Stomach smooth muscle (tissue), 2 donors: ENCODE results near the gene KNL1.
"Not testable (repeated sequence)": the region's sequence is repeated elsewhere in the genome, so short reads cannot be mapped to it uniquely, and the experiment has no call there.

ENCODE experiments used
- H3K27ac ChIP-seq: one replicate; pipeline ENCODE4 v1.7.0; 2013; ENCODE audit warnings: mild to moderate bottlenecking, low read length, inconsistent platforms
- H3K27me3 ChIP-seq, 2 donors: one replicate each; pipeline ENCODE4 v1.7.0; 2013; ENCODE audit warnings: low read length in 2 of 2; ENCODE audit not compliant: insufficient read depth in 2 of 2, control insufficient read depth in 1 of 2
- H3K36me3 ChIP-seq, 2 donors: one replicate each; pipeline ENCODE4 v1.7.0; 2013; ENCODE audit warnings: low read length in 2 of 2; ENCODE audit not compliant: control insufficient read depth in 2 of 2, insufficient read depth in 2 of 2
- H3K4me1 ChIP-seq: one replicate; pipeline ENCODE4 v1.7.0; 2013; ENCODE audit warnings: low read length; ENCODE audit not compliant: control insufficient read depth, insufficient read depth
- H3K4me3 ChIP-seq, 2 donors: one replicate each; pipeline ENCODE4 v1.7.0; 2013; ENCODE audit warnings: low read length in 2 of 2
- H3K9ac ChIP-seq, 2 donors: one replicate each; pipeline ENCODE4 v1.7.0; 2013; ENCODE audit warnings: low read length in 2 of 2, mild to moderate bottlenecking in 1 of 2
- H3K9me3 ChIP-seq, 2 donors: one replicate each; pipeline ENCODE4 v1.7.0; 2013; ENCODE audit warnings: low read length in 2 of 2; ENCODE audit not compliant: control insufficient read depth in 2 of 2
- donor health status: healthy.
- donor health status: Pancreatic carcinoma.

KNL1 gene

DNA sequence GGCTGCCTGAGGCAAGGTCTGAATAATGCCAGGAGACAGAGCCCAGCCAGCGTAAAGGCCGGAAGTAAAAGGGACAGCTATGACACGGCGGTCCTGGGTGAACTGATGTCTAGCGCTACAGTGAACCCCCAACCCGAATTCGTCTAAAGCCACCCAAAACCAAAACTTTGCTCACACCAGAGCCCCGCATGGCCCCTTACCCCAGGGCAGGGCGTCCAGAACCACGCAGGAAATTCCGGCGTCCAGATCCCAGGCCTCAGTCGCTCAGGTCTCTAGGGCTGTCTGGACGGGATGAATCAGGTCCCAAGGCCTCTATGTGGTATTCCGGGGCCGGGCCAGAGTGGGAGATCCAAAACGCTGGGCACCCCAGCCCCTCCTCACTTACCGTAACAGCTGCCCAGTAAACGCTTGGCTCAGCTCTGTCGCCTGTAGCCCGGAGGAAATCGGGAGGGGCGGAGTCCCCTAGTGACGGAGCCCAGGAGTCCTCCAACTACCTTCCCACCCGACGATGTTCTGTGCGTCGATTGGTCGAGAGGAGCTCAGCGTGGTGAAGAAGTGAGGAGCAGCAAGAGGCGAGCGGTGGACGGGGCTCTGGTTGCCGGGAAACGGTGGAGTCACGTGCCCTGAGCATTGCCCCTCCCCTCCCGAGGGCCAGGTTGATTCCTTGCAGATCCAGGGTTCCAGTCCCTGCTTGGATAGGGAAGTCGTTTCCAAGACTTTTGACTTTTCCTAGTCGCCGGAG is 29.3 kb upstream of the KNL1 start, which contains the start of gene CCDC32:
Gene CCDC32, minus strand, starts transcription at position 452 of the 742 bp plus-strand sequence. CDS start 2,027 bp downstream, outside the sequence.
- peaks cover 23% of the 10 kb centered on the region for H3K4me1 ChIP-seq
- H3K9me3 ChIP-seq: no peaks in the 10 kb centered on the region
- peaks cover 0 to 3% of the 10 kb centered on the region in 2 donors for H3K36me3 ChIP-seq
- H3K27me3 ChIP-seq: no peaks in the 10 kb centered on the region
- peak within 1 kb of the TSS; percentile 93 for H3K27ac ChIP-seq
- peak within 1 kb of the TSS; percentile 68 to 94 for H3K4me3 ChIP-seq
- peak within 1 kb of the TSS; percentile 82 to 98 for H3K9ac ChIP-seq

GRCh38 chr15:40565333-40566238 is 28.5 kb upstream of the KNL1 start:
- Histone ChIP-seq H3K27me3 (no peaks in the 10 kb centered on the region), H3K4me3 (peak overlapping the region; percentile 68 to 94), H3K4me1 (peaks cover 32% of the 10 kb centered on the region), H3K27ac (peak overlapping the region; percentile 93), H3K9me3 (no peaks in the 10 kb centered on the region), H3K9ac (peak overlapping the region; percentile 39 to 68), H3K36me3 (peaks cover 0 to 3% of the 10 kb centered on the region in 2 donors)

DNA sequence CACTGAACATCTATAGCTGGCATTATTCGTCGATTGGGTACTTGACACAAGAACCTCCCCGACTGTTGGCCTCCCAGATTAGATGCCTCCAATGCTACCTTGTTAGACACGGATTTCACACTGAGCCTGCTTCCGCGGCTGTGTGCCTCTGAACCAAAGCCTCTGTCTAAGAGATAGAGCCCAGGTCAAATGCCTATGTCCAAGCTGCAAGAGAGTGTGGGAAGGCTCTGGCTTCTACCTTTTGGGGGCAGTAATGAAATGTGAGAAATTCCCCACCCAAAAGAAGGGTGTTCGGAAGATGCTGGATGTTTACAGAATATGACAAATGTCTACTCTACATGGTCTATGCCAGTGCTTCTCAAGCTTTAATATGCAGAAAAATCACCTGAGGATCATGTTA is 26.9 kb upstream of the KNL1 start:
- H3K9ac ChIP-seq: no peak overlapping the region

DNA sequence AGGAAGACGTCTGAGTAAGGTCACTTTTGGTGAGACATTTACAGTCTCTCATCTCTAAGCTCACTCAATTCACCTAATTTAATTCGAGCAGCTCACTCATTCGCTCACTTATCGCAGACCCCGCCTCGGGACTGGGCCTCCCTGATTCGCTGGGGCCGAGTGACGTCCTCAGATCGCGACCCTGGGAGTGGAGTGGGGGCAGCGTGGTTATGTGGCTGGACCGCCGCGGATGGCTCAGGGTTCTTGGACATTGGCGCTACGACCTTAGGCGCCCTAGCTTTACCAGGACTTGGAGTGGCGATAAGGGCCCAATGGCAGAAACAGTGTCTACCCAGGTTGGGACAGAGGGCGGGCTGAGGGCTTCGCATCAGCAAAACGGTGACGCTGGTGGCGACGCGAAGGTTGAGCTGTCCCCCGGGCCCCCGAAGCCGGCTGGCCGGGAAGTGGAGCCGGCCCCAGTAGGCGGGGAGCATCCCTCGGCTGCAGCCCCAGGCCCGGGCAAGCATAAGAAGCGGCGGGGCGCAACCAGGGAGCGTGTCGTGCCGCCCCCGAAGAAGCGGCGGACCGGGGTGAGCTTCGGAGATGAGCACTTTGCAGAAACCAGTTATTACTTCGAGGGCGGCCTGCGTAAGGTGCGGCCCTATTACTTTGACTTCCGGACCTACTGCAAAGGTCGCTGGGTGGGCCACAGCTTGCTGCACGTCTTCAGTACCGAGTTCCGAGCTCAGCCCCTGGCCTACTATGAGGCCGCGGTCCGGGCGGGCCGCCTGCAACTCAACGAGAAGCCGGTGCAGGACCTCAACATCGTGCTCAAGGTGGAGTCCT is 24.7 kb upstream of the KNL1 start, which contains the start of gene RPUSD2:
Gene RPUSD2, plus strand, starts transcription at position 171 of the 825 bp plus-strand sequence. Its CDS starts 39 bp downstream, at position 210.
- H3K27ac ChIP-seq: peak within 1 kb of the TSS; percentile 82
- H3K36me3 ChIP-seq: peaks cover 10 to 13% of the 10 kb centered on the region in 2 donors
- no peaks in the 10 kb centered on the region for H3K9me3 ChIP-seq
- peak within 1 kb of the TSS; percentile 78 to 83 for H3K9ac ChIP-seq
- no peaks in the 10 kb centered on the region for H3K27me3 ChIP-seq
- peak within 1 kb of the TSS; percentile 95 to 96 for H3K4me3 ChIP-seq
- peaks cover 23% of the 10 kb centered on the region for H3K4me1 ChIP-seq

More for the DNA sequence above, 26.9 kb upstream of the KNL1 start:
- H3K36me3 ChIP-seq: peaks cover 3 to 5% of the 10 kb centered on the region in 2 donors
- no peaks in the 10 kb centered on the region for H3K27me3 ChIP-seq
- no peak overlapping the region for H3K4me3 ChIP-seq
- H3K9me3 ChIP-seq: no peaks in the 10 kb centered on the region
- peaks cover 31% of the 10 kb centered on the region for H3K4me1 ChIP-seq
- H3K27ac ChIP-seq: no peak overlapping the region

DNA sequence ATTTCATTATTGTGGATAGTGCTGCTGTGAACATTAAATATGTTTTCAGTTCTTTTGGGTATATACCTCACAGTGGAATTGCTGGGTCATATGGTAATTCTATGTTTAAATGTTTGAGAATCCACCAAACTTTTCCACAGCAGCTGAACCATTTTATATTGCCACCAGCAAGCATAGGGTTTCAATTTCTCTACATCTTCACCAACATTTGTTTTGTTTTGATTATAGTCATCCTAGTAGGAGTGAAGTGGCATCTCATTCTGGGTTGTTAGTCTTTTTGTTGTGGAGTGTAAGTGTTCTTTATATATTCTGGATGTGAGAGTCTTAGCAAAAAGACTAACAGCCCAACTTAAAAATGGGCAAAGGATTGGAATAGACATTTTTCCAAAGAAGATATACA is 18.9 kb upstream of the KNL1 start:
- no peak overlapping the region for H3K27ac ChIP-seq
- no peak overlapping the region for H3K4me3 ChIP-seq
- no peaks in the 10 kb centered on the region for H3K27me3 ChIP-seq
- H3K9ac ChIP-seq: no peak overlapping the region
- no peaks in the 10 kb centered on the region for H3K9me3 ChIP-seq
- H3K36me3 ChIP-seq: peaks cover 10 to 13% of the 10 kb centered on the region in 2 donors
- peaks cover 6% of the 10 kb centered on the region for H3K4me1 ChIP-seq

DNA sequence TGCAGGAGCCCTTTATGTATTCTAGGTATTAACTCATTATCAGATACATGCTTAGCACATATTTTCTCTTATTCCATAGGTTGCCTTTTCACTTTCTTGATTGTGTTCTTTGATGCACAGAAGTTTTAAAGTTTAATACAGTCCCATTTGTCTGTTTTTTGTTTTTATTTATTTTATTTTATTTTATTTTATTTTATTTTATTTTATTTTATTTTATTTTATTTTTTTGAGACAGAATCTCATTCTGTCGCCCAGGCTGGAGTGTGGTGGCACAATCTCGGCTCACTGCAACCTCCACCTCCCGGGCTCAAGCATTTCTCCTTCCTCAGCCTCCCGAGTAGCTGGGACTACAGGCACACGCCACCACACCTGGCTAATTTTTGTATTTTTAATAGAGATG is 17.1 kb upstream of the KNL1 start:
- H3K4me3 ChIP-seq, H3K36me3 ChIP-seq, H3K9ac ChIP-seq, H3K27ac ChIP-seq, H3K27me3 ChIP-seq, H3K4me1 ChIP-seq, H3K9me3 ChIP-seq: not testable (repeated sequence)

DNA sequence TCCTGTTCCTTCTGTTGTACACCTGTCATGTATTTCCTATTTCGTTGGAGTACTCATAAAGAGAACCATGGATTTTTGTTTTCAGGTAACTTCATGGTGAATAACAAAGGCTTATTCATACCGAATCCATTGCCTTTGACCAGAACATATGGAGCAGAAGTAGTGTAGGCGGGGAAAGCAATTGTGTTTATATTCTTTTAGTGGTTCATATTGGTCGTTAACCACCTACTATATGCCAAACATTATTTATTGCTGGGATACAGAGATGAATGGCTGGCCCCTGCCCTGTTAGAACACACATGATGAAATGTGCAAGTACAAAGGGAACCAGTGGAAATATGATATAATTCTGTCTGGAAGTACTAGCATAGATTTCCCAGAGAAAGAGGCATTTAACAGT is 15.2 kb upstream of the KNL1 start:
- H3K27ac ChIP-seq: no peak overlapping the region
- H3K36me3 ChIP-seq: peaks cover under 1 to 4% of the 10 kb centered on the region in 2 donors
- no peak overlapping the region for H3K4me3 ChIP-seq
- no peaks in the 10 kb centered on the region for H3K4me1 ChIP-seq
- H3K9ac ChIP-seq: no peak overlapping the region
- H3K9me3 ChIP-seq: no peaks in the 10 kb centered on the region
- H3K27me3 ChIP-seq: no peaks in the 10 kb centered on the region

DNA sequence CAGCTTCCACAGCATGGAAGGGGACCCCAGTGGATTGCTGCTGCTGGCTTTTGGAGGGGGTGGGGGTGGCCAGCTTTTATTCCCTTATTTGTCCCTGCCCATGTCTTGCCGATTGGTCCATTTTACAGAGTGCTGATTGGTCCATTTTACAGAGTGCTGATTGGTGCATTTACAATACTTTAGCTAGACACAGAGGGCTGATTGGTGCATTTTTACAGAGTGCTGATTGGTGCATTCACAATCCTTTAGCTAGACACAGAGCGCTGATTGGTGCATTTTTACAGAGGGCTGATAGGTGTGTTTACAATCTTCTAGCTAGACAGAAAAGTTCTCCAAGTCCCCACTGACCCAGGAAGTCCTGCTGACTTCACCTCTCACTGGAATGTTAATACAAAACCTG is 12.3 kb upstream of the KNL1 start:
- not testable (repeated sequence) for H3K4me3 ChIP-seq, H3K36me3 ChIP-seq, H3K9ac ChIP-seq, H3K4me1 ChIP-seq, H3K27me3 ChIP-seq, H3K27ac ChIP-seq, H3K9me3 ChIP-seq

GRCh38 chr15:40582726-40583246 is 11.3 kb upstream of the KNL1 start:
- Histone ChIP-seq H3K27me3 (no peaks in the 10 kb centered on the region), H3K36me3 (no peaks in the 10 kb centered on the region), H3K9ac (no peak overlapping the region), H3K27ac (no peak overlapping the region), H3K4me1 (no peaks in the 10 kb centered on the region), H3K9me3 (no peaks in the 10 kb centered on the region), H3K4me3 (peak overlapping the region in 1 of 2 donors; percentile 61)

DNA sequence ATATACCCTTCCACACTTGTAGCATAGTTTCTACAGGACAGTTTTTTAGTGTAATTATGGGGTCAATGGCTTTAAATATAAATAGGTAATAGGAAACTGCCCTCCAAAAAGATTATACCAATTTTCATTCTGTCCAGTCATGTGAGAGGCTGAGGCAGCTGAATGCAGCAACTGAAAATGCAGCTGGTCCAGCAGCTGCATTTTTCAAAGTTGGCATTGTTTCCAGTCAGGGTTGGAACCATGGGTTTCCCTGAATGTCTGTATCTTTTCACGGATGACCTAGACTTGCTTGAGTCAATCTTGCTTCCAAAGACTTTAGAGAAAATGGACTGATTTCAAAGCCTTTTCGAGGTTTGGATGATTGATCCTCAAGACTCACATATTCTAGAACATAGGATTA is 9.9 kb upstream of the KNL1 start:
- Histone ChIP-seq H3K27ac (no peak overlapping the region), H3K4me3 (no peak overlapping the region), H3K9me3 (no peaks in the 10 kb centered on the region), H3K9ac (no peak overlapping the region), H3K36me3 (no peaks in the 10 kb centered on the region), H3K27me3 (no peaks in the 10 kb centered on the region), H3K4me1 (no peaks in the 10 kb centered on the region)
